Natural killer cell treated with Interleukin-12 subunit alpha and Interleukin-12 subunit beta and Interleukin-15 and Interleukin-18, amount 100 ng/mL, for 72 hours (primary cell): Measurements from ENCODE around the gene HELT. TPM values are rescaled to one million over a fixed set of nuclear protein-coding genes. Genes with fewer than 3 reads are reported as not detected.

Experiments
- total RNA-seq, 2 donors: library from RNA; stranded (reverse); gene quantifications; one replicate each; pipeline ENCODE4 v1.2.3, GENCODE V29; 2022

The HELT gene
- total RNA-seq, 2 donors from 2014 or later, result not detected

Other genes starting within 250 kb of the HELT start
- gene ACSL1, start 192.5 kb upstream of the HELT start, total RNA-seq, result 100 to 1,000 TPM; 110 to 111 TPM
- gene SLC25A4, start 124.8 kb downstream of the HELT start, total RNA-seq, result 10 to 100 TPM in 1 of 2 donors, 1 to 10 TPM in 1; 9.7 to 13.6 TPM
- gene CFAP97, start 185.5 kb downstream of the HELT start, total RNA-seq, result 10 to 100 TPM; 21.5 to 37.0 TPM
- 10 to 100 TPM; 20.6 to 30.6 TPM for gene SNX25, start 191.1 kb downstream of the HELT start, total RNA-seq